ENCODE measurements around the gene TSPYL4.

The TSPYL4 gene

GRCh38 chr6:116221911-116222310 is 32.0 kb downstream of the TSPYL4 start:
- no peak for DNase-seq

GRCh38 chr6:116221067-116221466 is 32.8 kb downstream of the TSPYL4 start:
- DNase-seq, result no peak

- no peak for DNase-seq
These were observed 35.0 kb downstream of the TSPYL4 start for GRCh38 chr6:116218866-116219265.

GRCh38 chr6:116218172-116218633 is 35.7 kb downstream of the TSPYL4 start:
- no peak for DNase-seq

GRCh38 chr6:116217069-116217468 is 36.8 kb downstream of the TSPYL4 start:
- DNase-seq, result no peak

- no peak for DNase-seq
These were observed 38.5 kb downstream of the TSPYL4 start for GRCh38 chr6:116215414-116215813.

GRCh38 chr6:116214681-116215080 is 39.2 kb downstream of the TSPYL4 start:
- DNase-seq, result no peak

- no peak for DNase-seq
These were observed 43.0 kb downstream of the TSPYL4 start for GRCh38 chr6:116210750-116211425.

GRCh38 chr6:116210316-116210715 is 43.6 kb downstream of the TSPYL4 start:
- DNase-seq, result no peak

GRCh38 chr6:116208056-116208785 is 45.7 kb downstream of the TSPYL4 start:
- DNase-seq, result no peak

- no peak for DNase-seq
These were observed 47.5 kb downstream of the TSPYL4 start for GRCh38 chr6:116206231-116206903.

GRCh38 chr6:116205281-116205680 is 48.6 kb downstream of the TSPYL4 start:
- DNase-seq, result no peak

- DNase-seq, result no peak
These were observed 52.3 kb downstream of the TSPYL4 start for GRCh38 chr6:116201538-116201937.

GRCh38 chr6:116200619-116201249 is 53.1 kb downstream of the TSPYL4 start:
- DNase-seq, result no peak
